DND-41 (cell line): ENCODE data around the gene MYBBP1A.

Source experiments
- CTCF ChIP-seq: IDR thresholded peaks from 2 replicates; pipeline ENCODE4 v1.5.1; 2012; ENCODE audit warnings: borderline replicate concordance, low read length, moderate library complexity, mild to moderate bottlenecking; ENCODE audit not compliant: poor library complexity, severe bottlenecking; ENCODE audit errors: extremely low read depth
- EZH2 ChIP-seq: IDR thresholded peaks from 3 replicates; pipeline ENCODE4 v1.6.1; 2012; ENCODE audit warnings: borderline replicate concordance, low read depth, mild to moderate bottlenecking, moderate library complexity, low read length, inconsistent platforms; ENCODE audit not compliant: severe bottlenecking

DNA sequence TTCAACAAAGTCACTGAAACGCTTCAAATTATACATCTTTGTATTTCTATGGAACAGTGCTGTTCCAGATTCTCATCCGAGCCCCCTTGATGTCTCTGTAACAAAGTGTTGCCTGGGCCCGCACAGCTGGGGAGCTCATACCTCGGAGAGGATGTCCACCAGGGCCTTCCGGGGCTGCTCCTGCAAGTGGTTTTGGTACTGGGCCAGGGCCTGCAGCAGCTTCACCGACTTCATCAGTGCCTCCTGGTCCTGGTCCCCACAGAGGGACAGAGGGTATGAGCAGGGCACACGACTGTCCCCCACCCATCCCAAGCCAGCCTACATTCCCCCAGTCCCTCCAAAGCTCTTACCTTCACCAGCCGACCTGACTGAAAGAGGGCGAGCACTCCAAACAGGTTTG, 1.5 kb downstream of the MYBBP1A start:
- no peak for TF ChIP-seq CTCF
- no peak for TF ChIP-seq EZH2
